Spinal cord (tissue), 10 donors: ENCODE data around the gene TAF4. TPM values are rescaled to one million over a fixed set of nuclear protein-coding genes. Genes with fewer than 3 reads are reported as not detected.
A peak's percentile ranks its signal among the peaks of the same experiment; 100 is the strongest.

Source experiments
- DNase-seq, 6 donors: peaks; one replicate each; pipeline versions ENCODE4 v3.0.0 to v3.0.0-alpha.2; 2013 to 2015; ENCODE audit warnings: low spot score in 6 of 6, low read depth in 4 of 6
- H3K27ac ChIP-seq: one replicate; pipeline ENCODE4 v1.5.1; 2013; ENCODE audit warnings: low read depth, low read length, control low read depth
- H3K27me3 ChIP-seq: one replicate; pipeline ENCODE4 v1.6.1; 2013; ENCODE audit warnings: low read length; ENCODE audit not compliant: control insufficient read depth, insufficient read depth
- H3K36me3 ChIP-seq: one replicate; pipeline ENCODE4 v1.6.1; 2013; ENCODE audit warnings: low read length; ENCODE audit not compliant: control insufficient read depth, insufficient read depth
- H3K4me1 ChIP-seq: one replicate; pipeline ENCODE4 v1.6.1; 2013; ENCODE audit warnings: low read length; ENCODE audit not compliant: control insufficient read depth, insufficient read depth
- H3K4me3 ChIP-seq: one replicate; pipeline ENCODE4 v1.5.1; 2013; ENCODE audit warnings: low read depth, low read length, control low read depth
- H3K9me3 ChIP-seq: one replicate; pipeline ENCODE4 v1.6.1; 2013; ENCODE audit warnings: low read length; ENCODE audit not compliant: control insufficient read depth, insufficient read depth
- WGBS: methylation state at CpG from one replicate; pipeline ENCODE4 v1.1.5; 2013; ENCODE audit warnings: missing lambda C conversion rate; ENCODE audit not compliant: insufficient coverage; 5-methylcytosine and 5-hydroxymethylcytosine counted together
- polyA plus RNA-seq, 2 donors: library from polyadenylated mRNA; unstranded; fragments of 120-200 nt; gene quantifications; one replicate each; pipeline ENCODE4 v1.2.1, GENCODE V29; 2013; ENCODE audit not compliant: insufficient read length in 2 of 2
- total RNA-seq, 2 donors: library from RNA; depleted of rRNA in 1 of 2; stranded (reverse); fragments of 120-200 nt in 1 of 2; fragments of >200 nt in 1 of 2; gene quantifications; one replicate each; pipeline versions ENCODE4 v1.2.3 to v1.2.4, GENCODE V29; 2013 to 2014
- donor health status: healthy.

Gene TAF4
- total and polyA plus RNA-seq, 4 donors = 7.2 to 20.4 (median 13.0) TPM

DNA sequence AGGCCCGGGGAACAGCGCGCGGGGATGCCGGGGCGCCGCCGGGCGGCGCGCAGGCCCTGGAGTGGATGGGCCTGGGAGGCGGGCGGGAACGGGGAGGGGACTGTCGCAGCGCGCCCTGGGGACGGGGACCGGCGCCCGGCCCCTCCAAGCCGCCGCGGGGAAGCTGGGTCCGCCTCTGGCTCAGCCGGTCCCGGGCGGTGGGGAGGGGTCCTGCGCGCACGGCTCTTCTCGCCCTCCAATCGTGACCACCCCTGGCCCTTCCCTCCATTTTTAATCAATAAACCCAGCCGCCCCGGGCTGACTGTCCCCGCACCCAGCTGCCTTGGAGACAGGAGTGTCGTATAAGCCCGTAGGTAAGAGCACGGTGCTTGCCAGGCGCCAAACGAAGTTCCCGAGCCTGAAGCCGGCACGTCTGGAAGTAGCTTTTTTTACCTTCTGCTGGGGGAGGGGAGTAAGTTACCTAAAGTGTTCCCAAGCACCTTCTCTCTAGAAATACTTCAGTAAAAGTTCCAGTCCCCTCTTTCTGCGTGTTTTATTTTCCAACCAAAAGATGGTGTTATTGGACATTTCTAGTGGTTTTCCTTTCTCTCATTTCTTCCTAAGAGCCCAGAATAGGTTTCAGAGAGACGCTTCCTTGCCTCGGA, 780 bp upstream of the TAF4 start:
- Histone ChIP-seq H3K27ac (peak overlapping the region; percentile 88), H3K4me3 (peak overlapping the region; percentile 58), H3K9me3 (no peaks in the 10 kb centered on the region), H3K4me1 (peaks cover 37% of the 10 kb centered on the region), H3K36me3 (peaks cover 12% of the 10 kb centered on the region), H3K27me3 (no peaks in the 10 kb centered on the region)
- 0% methylated on average over 43 of the region's 47 CpGs for WGBS
- peak in 3 of 6 donors; percentile 48 to 89 (median 83) for DNase-seq

DNA sequence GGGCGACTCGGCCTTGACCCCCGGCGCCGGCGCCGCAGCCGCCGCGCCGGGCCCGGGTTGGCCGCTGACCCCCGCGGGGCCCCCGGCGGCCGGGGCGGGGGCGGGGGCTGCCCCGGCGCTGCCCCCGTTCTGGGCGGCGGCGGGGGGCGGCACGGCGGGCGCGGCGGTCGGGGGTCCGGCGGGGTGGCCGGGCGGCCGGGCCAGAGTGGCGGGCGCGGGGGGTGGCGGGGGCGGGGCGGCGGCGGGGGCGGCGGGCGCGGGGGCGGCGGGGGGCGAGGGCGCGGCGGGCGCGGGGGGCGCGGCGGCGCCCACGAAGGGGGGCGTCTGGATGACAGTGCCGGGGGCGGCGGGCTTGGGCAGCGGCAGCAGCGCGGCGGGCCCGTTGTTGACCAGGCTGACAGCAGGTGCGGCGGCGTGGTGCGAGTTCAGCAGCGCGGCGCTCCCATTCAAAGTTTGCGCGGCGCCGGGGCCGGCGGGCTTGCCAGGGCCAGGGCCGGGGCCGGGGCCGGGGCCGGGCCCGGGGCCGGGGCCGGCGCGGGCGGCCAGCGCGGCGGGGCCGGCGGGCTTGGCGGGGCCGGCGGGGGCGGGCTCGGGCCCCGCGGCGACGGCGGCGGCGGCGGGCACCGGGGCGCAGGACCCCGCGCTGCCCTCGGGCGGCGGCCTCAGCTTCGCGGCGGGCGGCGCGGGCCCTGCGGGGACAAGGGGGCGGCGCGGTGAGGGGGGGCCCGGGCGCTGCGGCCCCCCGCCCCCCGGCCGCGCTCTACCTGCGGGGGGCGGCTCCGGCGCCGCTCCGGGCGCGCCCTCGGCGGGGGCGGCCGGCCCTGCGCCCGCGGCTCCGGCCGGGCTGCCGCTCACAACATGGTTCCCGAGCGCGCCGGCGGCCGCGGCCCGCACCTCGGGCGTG, 659 bp downstream of the TAF4 start:
- no peaks in the 10 kb centered on the region for H3K27me3 ChIP-seq
- H3K27ac ChIP-seq = peak overlapping the region; percentile 33
- under 1% methylated on average over 165 of the region's 165 CpGs for WGBS
- H3K36me3 ChIP-seq = peaks cover 16% of the 10 kb centered on the region
- peak overlapping the region; percentile 40 for H3K4me3 ChIP-seq
- H3K4me1 ChIP-seq = peaks cover 44% of the 10 kb centered on the region
- H3K9me3 ChIP-seq = no peaks in the 10 kb centered on the region
- DNase-seq = peak in 1 of 6 donors; percentile 14

DNA sequence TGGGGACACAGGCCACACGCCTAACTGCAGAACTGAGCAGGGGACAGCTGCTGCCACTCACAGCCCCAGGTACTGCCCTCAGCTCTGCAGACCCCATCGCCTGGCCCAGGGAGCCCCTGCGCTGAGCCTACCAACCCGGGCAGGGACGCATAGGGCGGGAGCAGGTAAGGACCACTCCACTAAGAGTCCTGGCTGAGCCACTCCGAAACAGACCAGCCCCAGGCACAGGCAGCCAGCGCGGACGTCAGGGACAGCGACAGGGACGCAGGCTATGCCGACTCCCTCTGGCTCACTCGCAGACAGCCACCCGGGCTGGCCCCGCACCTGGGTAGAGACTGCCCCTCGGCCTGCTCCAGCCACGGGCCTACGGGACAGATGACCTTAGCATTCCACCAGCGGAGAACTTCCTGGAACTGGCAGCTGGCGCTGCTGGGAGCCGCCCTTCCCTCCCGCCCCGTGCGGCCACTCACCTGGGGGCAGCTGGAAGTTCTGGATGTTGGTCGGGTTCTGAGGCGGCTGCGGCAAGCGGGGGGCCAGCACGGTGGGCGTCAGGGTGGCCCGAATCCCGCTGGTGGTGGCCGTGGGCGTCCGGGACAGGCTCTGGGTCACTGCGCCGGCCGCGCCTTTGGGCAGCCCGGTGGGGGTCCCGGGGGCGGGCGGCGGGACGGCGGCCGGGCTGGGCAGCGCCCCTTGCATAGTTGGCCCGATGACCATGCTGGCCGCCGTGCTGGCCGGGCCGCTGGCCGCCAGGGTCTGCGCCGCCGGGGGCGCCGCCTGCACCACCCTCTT, 1.5 kb downstream of the TAF4 start:
- WGBS = 8% methylated on average over 59 of the region's 60 CpGs
- H3K27me3 ChIP-seq = no peaks in the 10 kb centered on the region
- peaks cover 50% of the 10 kb centered on the region for H3K4me1 ChIP-seq
- DNase-seq = peak in 1 of 6 donors; percentile 22
- H3K27ac ChIP-seq = no peak overlapping the region
- H3K36me3 ChIP-seq = peaks cover 19% of the 10 kb centered on the region
- no peaks in the 10 kb centered on the region for H3K9me3 ChIP-seq
- H3K4me3 ChIP-seq = peak overlapping the region; percentile 16

DNA sequence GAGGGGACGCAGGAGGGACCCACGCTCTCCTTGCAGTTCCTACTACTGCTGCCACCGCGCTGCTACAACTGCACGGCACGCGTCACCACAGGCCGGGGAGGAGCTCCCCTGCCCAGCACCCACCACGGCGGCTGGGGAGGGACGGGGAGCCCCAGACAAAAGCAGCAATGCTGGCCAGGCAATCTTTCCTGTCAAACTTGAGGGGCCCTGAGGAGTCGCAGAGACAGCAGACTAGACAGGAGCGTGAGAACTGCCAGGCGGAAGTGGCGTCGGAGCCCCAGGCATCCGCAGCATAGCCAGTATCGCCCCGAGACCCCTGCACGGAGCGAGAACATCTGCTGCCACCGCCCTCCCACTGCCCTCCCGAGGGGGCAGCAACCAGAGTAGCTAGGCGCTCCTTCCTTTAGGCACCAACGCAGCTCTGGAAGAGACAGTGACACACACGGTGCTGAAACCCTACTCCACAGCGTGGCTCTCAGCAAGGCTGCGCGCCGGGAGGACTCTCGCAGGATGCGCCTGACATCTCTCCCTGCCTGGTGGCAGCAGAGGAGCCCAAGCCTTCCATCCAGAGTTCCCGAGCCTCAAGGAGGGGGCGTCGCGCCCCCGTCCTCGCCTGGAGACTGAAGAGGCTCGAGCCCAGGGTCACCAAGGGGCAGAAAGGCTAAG, 2.2 kb downstream of the TAF4 start:
- WGBS = 12% methylated on average over 39 of the region's 39 CpGs
- H3K4me3 ChIP-seq = peak overlapping the region; percentile 16
- peaks cover 19% of the 10 kb centered on the region for H3K36me3 ChIP-seq
- H3K9me3 ChIP-seq = no peaks in the 10 kb centered on the region
- H3K27me3 ChIP-seq = no peaks in the 10 kb centered on the region
- peak in 3 of 6 donors; percentile 14 to 76 (median 65) for DNase-seq
- peaks cover 50% of the 10 kb centered on the region for H3K4me1 ChIP-seq
- no peak overlapping the region for H3K27ac ChIP-seq

DNA sequence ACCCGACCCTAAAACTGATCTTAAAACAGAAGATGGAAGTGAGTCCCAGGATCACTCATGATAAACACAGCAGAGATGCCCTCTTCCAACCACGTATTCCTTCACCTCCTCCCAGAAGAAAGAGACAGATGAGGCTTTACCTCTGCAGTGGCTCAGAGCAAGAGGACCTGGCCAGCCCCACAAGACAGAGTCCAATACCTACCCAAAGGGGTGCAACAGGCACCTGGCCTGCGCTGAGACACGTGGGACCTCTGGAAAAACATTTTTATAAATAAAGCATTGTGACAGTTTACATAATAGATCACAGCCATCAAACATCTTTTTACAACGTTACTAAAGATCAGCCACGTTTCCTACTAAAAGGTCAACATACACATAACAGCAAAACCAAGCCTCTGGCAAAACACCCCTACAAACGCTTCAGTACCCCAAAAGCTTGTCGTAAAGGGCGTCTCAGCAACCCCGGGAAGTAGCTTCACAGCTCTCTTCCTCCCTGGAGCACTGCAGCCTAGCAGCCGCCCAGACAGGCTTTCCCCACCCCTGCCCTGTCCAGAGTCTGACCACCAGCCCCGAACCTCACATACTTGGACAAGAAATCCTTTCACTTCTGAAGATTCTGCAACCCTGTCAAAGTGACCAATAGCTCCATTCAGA, 2.9 kb downstream of the TAF4 start:
- H3K4me1 ChIP-seq = peaks cover 45% of the 10 kb centered on the region
- WGBS = 46% methylated on average over 10 of the region's 12 CpGs
- peaks cover 19% of the 10 kb centered on the region for H3K36me3 ChIP-seq
- no peak for DNase-seq
- H3K4me3 ChIP-seq = no peak overlapping the region
- no peaks in the 10 kb centered on the region for H3K9me3 ChIP-seq
- no peaks in the 10 kb centered on the region for H3K27me3 ChIP-seq
- no peak overlapping the region for H3K27ac ChIP-seq

DNA sequence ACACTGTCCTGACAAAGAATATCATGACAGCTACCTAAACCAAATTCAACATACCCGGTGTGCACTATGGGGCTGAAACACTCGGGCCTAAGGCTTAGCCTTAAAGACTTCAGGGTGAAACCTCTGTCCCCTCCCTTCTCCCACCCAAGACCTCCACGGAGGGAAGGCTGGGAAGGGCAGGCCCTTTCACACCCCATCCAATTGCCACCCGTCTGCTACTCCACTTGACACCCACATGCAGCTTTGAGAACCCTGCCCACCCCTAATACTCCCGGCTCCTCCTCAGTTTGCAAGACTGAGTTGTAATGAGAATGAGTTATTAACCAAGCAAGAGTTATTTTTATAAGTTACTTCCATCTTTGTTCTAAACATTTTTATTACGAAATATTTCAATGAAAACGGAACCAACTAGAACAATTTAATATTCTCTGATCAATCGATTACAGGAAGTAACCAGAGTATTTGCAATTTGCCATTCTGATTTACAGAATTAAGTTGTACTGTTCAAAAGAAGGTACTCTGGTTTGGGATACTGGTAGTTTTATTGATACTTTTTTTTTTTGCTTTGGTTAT, 3.7 kb downstream of the TAF4 start:
- Histone ChIP-seq H3K27ac (no peak overlapping the region), H3K9me3 (no peaks in the 10 kb centered on the region), H3K27me3 (no peaks in the 10 kb centered on the region), H3K36me3 (peaks cover 22% of the 10 kb centered on the region), H3K4me3 (no peak overlapping the region), H3K4me1 (peaks cover 37% of the 10 kb centered on the region)
- DNase-seq = no peak
- no CpG with 5 or more reads among the region's 8 CpGs for WGBS

DNA sequence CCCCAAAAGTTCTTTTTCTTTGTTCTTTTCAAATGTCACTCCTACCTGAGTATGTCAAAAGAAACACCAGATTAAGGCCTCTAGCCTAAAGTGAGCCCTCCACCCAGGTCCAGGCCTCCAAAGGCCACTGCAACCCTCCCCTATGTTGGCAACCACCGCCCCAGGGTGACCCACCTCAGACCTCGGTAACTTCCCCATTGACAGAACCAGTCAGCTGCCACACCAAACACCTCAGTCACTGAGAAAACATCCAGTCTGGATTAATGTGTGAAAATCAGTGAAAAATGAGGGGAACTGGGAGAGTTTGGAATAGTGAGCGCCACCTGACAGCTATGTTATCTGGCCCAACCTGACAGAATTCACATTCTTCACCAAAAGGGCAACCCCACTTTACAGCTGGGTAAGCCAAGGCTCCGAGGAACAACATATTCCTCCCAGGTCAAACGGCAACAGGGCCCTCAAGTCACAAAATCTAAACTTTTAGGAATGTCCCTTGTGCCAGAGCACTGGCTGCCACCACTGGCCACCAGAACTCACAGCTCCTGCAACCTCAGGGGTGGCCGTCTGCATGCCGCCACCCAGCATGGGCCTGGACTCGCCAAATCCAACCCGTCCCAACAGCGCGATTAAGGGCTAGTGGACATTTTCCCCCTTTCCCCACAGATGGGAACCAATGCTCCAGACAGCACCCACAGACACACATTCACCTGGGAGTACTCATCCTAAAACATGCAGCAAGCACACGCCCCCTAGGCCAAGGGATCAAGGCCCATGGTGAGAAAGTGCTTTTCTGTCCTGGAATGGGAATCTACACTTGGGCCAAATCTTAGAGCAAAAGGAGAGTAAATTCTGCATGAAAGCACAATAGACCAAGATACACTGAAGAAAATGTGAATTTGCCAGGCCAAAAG, 4.8 kb downstream of the TAF4 start:
- Histone ChIP-seq H3K4me3 (no peak overlapping the region), H3K9me3 (no peaks in the 10 kb centered on the region), H3K27me3 (no peaks in the 10 kb centered on the region), H3K27ac (no peak overlapping the region), H3K4me1 (peaks cover 34% of the 10 kb centered on the region), H3K36me3 (peaks cover 23% of the 10 kb centered on the region)
- WGBS = 89% methylated on average over 11 of the region's 12 CpGs
- DNase-seq = no peak
